Glomerular endothelial cell (primary cell): Measurements from ENCODE around the gene CDH22. TPM values are rescaled to one million over a fixed set of nuclear protein-coding genes. Genes with fewer than 3 reads are reported as not detected.

ENCODE experiments used
- DNase-seq: peaks from one replicate; pipeline ENCODE4 v3.0.0-alpha.2; 2011; ENCODE audit warnings: low read depth, low spot score; ENCODE audit errors: extremely low read depth
- total RNA-seq: library from RNA; depleted of rRNA; stranded (reverse); fragments of >200 nt; gene quantifications from 2 replicates; pipeline ENCODE4 v1.2.3, GENCODE V29; 2015

Gene CDH22
- total RNA-seq, 1 donor from 2014 or later: 0.06 TPM

DNA sequence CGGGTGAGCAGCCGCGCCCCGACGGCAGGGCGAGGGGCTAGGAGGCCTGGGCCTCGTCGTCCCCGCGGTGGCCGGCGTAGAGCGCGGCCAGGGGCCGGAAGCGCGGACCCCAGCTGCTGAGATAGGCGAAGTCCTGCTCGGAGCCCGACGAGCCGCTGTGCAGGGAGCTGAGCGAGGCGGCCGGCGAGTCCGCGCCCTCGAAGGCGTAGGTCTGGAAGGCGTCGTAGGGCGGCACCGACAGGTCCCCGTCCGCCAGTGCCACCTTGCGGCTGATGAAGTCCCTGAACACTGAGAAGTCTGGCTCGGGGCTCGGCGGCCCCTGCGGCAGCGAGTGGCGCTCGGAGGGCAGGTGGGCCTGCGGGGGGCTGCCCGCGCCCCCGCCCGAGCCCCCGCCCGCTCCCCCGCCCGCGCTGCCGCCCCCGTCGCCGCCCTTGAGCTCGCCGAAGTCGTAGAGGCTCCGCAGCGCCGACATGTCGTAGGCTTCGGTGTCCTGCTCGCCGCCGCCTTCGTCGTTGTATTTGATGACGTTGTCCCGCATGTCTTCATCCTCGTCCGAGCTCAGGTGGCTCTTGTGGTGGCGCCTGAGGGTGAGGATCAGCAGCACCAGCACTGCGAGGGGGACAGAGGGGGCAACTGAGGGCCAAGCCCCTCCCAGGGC, 133.7 kb downstream of the CDH22 start:
- no peak for DNase-seq

DNA sequence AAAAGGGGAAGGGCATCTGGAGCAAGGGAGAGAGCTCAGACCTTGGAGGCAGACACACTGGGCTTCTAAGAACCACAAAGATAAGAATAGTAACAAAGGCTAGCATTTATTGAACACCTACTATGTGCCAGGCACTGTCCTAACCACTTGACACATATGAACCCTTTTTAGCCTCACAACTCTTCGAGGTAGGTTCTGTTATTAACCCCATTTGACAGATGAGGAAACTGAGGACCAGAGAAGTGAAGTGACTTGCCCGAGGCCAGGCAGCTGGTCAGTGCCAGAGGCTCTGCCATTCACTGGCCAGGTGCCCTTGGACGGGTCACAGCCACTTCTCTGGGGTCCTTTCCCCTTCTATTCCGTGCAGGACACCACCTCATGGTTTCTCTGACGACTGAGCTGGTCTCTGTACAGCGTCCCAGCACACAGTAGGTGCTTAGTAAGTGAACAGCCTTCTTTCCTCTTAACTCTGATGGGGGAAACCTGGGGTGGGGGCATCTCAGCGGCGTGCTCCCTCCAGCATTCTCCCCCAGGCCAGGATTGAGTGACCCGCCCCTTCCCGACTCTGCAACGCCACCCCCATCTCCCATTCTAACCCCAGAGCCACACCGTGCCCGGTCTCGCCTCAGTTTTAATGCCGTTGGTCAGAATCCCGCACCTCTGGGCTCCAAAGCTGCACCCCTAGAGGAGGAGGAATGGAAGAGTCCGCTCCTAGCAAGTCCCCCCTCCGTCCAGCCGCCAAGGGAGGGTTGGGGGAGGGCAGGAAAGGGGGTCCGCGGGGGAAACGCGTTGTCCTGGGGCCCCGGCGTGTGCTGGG, 134.4 kb downstream of the CDH22 start:
- no peak for DNase-seq

DNA sequence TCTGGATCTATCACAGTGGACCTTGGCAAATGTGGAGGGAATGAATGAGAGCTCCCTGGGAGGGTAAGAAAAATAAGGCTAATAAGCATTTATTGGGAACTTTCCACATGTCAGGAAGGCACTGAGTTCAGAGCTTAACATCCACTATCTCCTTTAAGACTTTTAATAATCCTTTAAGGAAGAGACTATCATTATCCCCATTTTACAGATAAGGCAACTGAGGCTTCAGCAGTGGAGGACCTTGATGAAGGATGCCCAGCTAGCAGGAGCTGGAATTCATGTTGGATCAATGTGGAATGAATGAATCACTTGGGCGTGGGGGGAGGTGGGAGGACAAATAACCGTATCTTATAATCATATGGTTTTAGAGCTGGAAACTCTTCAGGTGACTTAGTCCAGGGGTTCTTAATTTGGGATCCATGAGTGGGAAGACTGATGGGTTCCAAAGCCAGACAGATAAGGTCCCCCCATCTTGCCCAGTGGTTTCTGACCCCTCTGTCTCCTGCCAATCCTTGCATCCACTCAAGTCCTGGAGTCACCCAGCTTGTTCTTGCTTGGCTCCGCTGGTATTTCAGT, 135.2 kb downstream of the CDH22 start:
- DNase-seq: no peak

DNA sequence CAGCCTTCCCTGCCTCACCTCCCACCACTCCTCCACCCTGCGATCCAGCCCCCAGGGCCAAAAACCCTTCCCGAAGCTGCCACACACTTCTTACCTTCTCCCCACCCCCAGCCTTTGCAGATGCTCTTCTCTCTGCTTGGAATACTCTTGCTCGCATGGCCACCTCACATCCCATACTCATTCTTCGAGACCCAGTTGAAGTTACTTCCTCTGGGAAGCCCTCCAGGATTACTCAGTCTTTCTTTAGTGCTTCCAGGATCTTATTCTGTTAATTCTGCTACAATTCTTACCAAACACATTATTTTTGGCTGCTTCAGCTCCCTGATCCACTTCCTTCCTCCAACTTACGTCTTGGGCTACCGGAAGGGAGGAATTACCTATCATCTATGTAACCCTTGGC, 135.8 kb downstream of the CDH22 start:
- DNase-seq: no peak

DNA sequence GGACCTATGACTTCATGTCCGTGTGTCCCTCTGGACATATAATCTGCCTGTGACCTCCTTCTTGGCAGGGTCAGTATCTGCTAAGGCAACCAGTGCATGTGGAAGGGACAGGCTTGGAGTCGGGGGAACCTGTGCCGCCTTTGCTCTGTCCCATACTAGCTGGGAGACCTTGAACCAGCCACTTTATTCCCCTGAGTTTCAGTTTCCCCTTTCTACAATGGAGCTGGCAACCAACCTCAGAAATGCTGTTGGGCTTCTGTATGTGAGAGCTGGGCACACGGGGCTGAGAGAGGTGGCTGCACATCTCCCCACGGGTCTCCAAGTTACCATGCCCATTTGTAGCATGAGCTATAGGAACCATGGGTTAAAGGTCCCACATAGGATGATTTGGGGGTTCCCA, 136.4 kb downstream of the CDH22 start:
- no peak for DNase-seq

DNA sequence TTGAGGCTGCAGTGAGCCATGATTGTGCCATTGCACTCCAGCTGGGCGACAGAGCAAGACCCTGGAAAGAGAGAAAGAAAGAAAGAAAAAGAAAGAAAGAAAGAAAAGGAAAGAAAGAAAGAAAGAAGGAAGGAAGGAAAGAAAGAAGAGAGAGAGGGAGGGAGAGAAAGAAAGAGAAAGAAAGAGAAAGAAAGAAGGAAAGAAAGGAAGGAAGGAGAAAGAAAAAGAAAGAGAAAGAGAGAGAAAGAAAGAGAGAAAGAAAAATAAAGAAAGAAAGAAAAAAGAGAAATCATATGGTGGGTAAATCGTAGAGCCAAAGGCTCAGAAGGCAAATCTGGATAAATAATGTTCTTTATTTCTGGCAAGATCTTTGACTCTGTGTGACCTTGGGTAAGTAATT, 136.8 kb downstream of the CDH22 start:
- no peak for DNase-seq

DNA sequence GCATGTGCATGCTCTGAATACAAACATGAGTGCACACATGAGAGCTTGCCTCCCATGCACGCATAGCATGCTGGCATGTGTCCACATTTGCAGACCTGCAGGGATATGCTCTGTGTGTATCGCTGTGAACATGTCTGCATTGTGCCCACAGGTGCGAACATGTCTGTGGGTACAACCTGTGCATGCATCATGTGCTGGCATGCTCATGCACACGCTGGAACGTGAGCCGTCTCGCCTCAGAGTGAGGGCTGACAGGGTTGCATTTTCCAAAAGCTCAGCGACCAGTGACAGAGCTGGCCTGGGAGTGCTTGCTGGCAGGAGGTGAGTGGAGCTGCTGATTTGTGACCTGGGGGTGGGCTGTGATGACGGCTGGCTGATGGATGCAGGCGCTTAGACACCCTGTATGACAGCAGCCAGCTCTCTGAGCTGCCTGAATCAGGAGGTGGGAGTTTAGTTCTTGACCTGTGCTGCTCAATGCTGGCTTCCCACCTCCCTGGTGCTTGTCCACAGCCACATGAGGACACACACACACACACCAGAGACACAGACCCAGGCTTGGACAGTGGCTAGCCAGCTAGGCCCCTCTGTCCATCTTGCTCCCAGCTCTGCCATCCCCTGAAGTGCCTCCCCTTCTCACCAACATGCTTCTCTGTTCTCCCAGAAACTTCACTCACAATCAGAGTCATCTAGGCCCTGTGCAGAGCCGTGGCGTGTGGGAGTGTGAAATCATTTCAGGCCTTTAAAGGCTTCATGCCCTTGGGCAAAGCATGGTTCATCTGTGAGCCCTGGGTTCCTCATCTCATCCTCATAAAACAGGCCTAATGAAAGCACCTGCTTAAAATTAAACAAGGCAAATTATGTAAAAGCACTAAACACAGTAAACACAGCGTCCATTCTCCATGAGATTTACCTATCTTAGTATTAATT, 138.8 kb downstream of the CDH22 start:
- no peak for DNase-seq

DNA sequence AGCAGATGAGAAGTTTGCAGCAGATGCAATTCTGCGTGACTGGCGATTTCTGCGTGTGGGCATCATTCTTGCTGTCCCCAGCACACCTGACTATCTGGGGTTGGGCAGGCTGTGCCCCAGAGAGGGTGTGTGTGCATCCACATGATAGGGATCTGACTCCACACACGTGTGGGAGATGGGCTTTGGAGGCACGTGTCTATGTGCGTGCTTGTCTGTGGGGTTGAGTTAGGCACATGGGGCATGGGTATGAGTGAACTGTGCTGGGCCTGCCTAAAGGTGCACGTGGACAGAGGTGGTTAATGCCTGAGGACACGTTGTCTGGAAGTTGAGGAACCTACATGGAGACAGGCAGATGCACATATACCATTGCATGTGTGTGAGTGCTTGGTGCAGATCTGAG, 139.9 kb downstream of the CDH22 start:
- DNase-seq: no peak

DNA sequence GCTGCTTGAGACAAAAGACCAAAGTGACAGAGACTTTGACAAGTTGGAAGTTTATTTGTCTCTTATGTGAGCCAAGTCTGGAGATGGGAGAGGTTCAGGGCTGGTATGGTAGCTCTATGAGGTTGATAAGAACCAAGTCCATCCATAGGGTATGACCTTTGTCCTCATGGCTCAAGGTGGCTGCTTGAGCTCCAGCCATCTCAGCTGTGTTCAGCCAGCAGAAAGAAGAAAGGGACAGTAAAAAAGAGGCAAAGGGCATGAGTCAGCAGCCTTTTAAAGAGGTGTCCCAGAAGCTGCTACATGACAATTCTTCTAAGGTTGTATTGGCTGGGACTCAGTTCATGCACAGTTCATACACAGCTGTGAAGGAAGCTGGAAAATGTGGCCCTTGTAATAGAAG, 141.2 kb downstream of the CDH22 start:
- no peak for DNase-seq

DNA sequence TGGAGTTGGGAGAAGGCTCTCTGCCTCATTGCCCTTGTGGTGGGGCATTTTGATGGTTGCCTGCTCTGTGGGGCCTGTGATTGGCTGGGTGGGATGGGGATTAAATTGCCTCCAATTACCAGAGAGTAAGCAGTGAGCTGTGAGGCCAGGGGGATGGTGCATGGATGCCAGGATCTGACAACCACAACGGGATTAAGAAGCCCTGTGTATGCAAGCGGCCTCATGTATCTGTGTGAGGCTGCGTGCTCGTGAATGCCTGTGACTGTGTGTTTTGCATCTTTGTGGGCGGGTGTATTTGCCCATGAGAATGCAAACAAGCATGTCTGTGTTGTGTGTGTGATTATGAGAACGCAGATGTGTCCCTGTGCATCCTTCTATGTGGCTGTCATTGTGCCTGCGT, 144.0 kb downstream of the CDH22 start:
- DNase-seq: no peak

DNA sequence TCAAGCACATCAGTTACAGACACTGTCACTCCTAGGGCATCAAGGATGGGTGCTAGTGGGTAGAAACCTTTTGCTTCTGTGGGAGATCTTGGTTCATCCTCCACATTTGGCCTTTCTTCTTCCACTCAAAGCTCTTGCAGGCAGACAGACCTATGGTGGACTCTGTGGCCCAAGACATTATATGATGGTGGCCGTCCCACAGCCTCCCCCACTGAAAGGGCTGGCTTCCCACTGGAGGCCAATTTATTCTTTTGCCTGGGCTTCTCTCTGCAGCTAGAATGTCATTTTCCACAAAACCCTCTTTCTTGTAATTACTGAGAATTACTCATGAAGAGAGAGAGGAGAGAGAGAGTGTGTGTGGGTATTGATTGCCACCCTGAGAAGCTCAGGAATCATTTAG, 146.4 kb downstream of the CDH22 start:
- no peak for DNase-seq

DNA sequence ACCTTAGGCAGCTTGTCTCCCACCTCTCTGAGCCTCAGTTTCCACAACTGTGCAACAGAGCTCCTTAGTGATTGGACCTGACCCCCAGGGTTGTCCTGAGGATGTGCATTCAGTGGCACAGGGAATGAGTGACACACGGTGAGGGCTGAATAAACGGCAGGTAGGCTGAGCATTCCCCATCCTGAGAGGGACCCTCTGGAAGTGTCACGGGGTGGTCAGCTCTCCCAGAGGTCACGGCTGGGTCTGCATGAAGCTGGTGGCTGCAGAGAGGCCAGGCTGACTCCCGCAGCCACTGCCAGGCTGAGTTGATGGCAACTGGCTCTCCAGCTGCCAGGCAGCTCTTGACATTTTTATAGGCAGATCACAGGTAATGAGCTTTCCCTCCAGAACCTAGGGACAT, 147.6 kb downstream of the CDH22 start:
- no peak for DNase-seq

DNA sequence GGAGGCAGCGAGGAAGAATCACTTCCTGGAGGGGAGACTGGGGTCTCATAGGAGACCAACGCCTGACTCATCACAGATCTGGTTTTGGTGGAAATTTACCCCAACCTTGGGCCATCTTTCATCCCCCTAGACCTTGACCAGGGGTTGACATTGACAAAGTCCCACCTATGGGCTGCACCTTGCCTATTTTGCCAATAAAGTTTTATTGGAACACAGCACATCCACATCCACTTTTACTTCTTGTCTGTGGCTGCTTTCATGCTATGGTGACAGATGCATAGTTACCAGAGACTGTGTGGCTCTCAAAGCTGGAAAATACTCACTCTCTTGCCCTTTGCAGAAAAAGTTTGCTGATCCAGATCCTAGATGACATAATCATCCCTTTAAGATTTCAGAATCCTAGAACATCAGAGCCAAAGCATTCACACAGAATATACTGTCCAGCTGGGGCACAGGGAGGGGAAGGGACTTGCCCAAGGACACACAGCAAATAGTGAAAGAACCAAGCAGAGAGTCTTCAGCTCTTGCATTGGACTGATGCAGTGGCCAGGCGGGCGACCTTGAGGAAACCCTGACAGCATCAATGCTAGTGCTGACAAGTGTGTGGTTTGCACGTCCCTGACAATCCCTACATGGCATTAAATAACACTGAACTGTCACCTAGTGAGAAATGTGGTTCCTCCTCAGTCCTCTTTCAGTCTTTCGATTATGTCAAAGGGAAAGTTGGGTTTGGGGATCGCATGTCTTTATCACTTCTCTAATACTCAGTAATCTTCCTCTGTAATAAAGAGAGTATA, 149.0 kb downstream of the CDH22 start:
- DNase-seq: no peak

DNA sequence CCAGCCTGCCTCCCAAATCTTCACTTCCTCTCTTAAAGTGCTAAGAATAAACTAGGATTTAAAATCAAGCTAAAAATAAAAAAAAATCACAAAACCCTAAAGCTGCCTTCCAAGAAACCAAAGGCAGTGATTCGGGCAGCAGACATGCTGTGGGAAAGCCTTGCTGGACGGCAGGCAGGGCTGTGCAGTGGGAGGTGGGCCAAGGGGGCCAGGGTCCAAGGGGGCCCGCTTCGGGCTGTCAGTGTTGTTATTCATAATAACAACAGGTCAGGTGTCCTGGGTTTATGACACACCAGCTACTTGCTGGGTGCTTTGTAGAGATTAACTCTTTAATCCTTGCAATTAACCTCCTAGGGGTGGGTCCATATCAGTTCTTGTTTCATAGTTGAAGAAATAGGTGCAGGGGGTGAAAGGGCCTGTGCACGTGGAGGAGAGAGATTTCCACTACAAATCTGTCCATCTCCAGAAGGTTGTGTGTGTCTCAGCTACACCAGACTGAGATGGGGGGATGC, 149.8 kb downstream of the CDH22 start:
- no peak for DNase-seq

DNA sequence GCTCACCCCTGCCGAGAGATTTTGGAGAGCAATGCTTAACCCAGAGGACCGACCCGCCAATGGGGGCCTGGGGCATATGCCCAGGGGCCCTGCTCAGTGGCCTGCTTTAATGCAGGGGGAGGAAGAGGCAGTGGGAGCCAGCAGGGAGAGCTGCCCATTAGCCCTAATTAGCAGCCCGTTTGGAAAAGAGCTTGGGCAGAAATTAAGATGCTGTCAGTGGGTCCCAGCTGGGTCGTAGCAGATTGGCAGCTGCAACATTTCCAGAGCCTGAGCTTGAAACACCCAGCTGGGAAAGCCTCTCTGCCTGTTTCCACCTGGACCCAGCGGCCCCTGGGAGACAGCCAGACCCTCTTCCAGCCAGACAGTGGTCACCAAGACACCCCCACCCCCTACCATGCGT, 150.7 kb downstream of the CDH22 start:
- no peak for DNase-seq

DNA sequence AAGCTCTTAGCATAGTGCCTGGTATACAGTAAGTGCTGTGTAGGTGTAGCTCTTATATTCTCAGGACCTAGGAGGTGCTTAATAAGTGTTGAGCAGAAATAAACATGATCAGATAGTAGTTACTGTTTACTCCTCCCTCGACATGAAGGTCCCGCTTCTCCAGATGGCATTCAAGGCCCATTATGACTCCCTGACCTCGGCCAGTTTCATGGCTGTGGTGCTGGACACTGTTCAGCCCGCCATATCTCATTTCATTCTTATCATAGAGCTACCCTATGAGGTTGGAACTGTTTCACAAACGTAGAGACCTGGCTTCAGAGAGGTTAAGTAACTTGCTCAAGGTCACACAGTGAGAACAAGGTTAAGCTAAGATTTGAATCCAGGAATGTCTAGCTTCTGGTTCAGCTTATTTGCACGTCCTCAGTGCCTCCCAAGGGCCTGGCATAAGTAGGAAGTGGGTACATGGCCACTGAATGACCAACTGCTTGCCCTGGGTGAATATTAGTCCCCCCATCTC, 151.2 kb downstream of the CDH22 start:
- DNase-seq: no peak

DNA sequence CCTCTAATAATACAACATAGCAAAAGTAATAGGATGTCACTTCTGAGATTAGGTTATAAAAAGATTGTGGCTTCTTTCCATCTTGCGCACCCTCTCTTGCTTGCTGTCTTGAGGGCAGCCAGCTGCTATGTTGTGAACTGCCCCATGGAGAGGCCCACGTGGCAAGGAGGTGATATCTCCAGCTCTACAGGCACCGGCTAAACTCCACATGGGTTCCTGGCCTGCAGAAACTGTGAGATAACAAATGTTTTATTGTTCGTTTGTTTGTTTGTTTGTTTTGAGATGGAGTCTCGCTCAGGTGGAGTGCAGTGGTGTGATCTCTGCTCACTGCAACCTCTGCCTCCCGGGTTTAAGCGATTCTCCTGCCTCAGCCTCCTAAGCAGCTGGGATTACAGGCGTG, 152.2 kb downstream of the CDH22 start:
- no peak for DNase-seq

DNA sequence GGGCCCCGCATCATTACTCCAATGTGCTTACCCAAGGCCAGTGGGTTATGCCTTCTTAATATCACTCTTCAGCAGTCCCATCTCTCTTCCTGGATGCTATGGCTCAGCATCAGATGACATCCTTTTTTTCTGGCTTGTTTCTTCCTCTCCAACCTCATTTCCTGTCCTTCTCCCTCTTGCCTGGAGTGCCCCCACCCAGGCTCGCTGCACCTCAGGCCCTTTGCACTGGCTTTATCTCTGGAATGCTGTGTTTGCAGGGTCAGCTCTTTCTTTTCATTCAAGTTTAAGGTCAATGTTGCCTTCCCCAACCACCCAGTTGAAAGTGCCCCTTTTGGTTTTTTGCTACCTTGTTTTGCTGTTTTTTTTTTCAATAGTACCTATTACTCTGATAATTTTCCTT, 153.5 kb downstream of the CDH22 start:
- DNase-seq: no peak

DNA sequence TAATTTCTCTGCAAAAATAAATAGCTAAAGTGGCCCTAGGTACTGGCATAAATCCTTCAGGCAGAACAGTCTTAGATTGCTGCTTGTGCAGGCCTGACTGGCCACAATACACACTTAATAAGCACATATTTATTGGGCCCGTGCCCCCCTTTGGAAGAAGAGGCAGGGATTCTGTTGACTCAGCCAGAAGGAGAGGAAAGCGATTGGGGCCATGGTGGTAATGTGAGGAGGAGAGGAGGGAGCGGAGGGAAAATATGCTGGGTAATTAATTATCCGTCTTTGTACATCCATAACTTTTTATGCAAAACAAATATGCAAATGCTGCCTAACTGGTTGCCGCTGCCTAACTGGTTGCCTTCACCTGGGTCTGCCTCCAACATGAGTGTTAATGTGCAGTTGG, 154.0 kb downstream of the CDH22 start:
- no peak for DNase-seq
